ENCODE data around the gene SPTBN1. TPM values are rescaled to one million over a fixed set of nuclear protein-coding genes. Genes with fewer than 3 reads are reported as not detected.

SPTBN1 gene
- total and polyA plus RNA-seq, 3 experiments from 2014 or later = 38.4 to 49.2 (median 38.5) TPM

DNA sequence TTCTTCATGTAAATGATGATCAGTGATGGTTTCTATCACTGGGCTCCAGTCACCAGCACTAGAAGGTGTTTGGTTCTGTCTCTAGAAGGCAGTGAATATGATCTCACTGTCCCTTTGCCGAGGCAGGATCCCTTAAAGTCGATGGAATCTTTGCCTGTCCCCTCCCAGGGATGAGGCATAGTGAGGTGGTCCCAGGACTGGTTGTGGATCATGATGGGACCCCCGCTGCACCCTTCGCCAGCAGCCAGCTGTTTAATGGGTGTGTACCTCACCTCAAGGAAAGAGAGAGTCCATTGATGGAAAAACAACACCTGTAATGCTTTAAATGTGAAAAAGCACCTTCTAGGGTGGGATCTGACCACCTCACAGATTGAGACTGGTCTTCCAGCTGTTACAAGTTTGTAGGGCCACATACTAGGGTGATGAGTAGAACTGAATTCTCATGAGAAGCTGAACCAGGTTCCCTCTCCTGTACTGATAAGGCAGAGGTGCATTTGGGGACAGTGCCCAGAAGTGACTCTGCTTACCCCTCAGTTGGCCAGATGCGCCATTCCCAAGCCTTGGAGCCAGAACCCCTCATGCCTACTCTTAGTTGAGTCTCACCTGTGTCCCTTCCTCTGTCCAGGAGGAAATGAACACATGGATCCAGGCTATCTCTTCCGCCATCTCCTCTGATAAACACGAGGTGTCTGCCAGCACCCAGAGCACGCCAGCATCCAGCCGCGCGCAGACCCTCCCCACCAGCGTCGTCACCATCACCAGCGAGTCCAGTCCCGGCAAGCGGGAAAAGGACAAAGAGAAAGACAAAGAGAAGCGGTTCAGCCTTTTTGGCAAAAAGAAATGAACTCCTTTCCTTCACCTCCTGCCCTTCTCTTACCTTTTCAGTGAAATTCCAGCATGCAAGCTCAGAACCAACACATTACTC lies 211.9 kb downstream of the SPTBN1 start:
- no peak overlapping the region for H3K4me3 ChIP-seq (ENCODE audit: low read length)
- Mint-ChIP-seq H3K27me3 (peaks cover 0 to 1% of the 10 kb centered on the region in 2 donors), H3K27ac (peak overlapping the region in 3 of 8 donors; percentile 9 to 67 (median 29)), H3K4me1 (peaks cover 4 to 17% (median 5%) of the 10 kb centered on the region in 3 donors), H3K4me3 (peak overlapping the region in 1 of 7 donors; percentile 43), H3K9me3 (no peaks in the 10 kb centered on the region), H3K36me3 (peaks cover 30 to 81% (median 34%) of the 10 kb centered on the region in 3 donors)
- CTCF ChIA-PET = interaction anchor here (0.6 kb wide), 1 partner anchor 865 kb away, joined by 3 read pairs; no protein-coding TSS in a partner anchor
- no peak for DNase-seq
- H3K36me3 ChIP-seq (ENCODE audit: insufficient read depth, low read length) = peaks cover 24% of the 10 kb centered on the region
- H3K4me1 ChIP-seq (ENCODE audit: insufficient read depth, low read length) = no peaks in the 10 kb centered on the region
- H3K27ac ChIP-seq (ENCODE audit: low read depth, low read length) = no peak overlapping the region
- H3K27me3 ChIP-seq (ENCODE audit: insufficient read depth, low read length, poor library complexity, severe bottlenecking) = no peaks in the 10 kb centered on the region
- H3K9me3 ChIP-seq (ENCODE audit: low read length) = no peaks in the 10 kb centered on the region
- POLR2A ChIA-PET = no interaction called here

DNA sequence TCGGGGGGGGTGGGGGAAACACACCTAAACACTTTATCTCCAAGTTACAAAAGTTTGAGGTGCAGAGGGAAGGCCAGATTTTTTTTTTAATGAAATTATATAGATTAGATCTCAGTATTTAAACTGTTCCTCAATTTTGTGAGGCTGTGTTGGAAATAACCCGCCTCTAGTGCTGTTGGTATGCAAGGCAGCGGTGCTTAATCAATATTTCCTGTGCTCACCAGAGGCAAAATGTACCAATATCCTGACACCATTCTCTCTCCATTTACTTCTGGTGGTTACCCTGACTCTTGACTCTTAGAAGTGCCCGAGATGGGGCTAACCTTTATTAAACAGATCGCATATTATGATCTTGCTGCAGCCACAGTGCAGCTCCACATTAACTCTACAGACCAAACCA lies 212.6 kb downstream of the SPTBN1 start:
- Histone ChIP-seq H3K27me3 (ENCODE audit: insufficient read depth, low read length, poor library complexity, severe bottlenecking) (no peaks in the 10 kb centered on the region), H3K27ac (ENCODE audit: low read depth, low read length) (no peak overlapping the region), H3K4me3 (ENCODE audit: low read length) (no peak overlapping the region), H3K4me1 (ENCODE audit: insufficient read depth, low read length) (no peaks in the 10 kb centered on the region), H3K9me3 (ENCODE audit: low read length) (no peaks in the 10 kb centered on the region), H3K36me3 (ENCODE audit: insufficient read depth, low read length) (peaks cover 22% of the 10 kb centered on the region)
- DNase-seq = no peak
- POLR2A ChIA-PET = no interaction called here
- CTCF ChIA-PET = interaction anchor here (0.6 kb wide), 1 partner anchor 866 kb away, joined by 3 read pairs; no protein-coding TSS in a partner anchor
- Mint-ChIP-seq H3K27me3 (peaks cover 0 to 1% of the 10 kb centered on the region in 2 donors), H3K36me3 (peaks cover 30 to 74% (median 31%) of the 10 kb centered on the region in 3 donors), H3K4me1 (peaks cover 7 to 23% (median 9%) of the 10 kb centered on the region in 3 donors), H3K27ac (peak overlapping the region in 2 of 8 donors; percentile 54 to 70), H3K9me3 (no peaks in the 10 kb centered on the region), H3K4me3 (no peak overlapping the region)

DNA sequence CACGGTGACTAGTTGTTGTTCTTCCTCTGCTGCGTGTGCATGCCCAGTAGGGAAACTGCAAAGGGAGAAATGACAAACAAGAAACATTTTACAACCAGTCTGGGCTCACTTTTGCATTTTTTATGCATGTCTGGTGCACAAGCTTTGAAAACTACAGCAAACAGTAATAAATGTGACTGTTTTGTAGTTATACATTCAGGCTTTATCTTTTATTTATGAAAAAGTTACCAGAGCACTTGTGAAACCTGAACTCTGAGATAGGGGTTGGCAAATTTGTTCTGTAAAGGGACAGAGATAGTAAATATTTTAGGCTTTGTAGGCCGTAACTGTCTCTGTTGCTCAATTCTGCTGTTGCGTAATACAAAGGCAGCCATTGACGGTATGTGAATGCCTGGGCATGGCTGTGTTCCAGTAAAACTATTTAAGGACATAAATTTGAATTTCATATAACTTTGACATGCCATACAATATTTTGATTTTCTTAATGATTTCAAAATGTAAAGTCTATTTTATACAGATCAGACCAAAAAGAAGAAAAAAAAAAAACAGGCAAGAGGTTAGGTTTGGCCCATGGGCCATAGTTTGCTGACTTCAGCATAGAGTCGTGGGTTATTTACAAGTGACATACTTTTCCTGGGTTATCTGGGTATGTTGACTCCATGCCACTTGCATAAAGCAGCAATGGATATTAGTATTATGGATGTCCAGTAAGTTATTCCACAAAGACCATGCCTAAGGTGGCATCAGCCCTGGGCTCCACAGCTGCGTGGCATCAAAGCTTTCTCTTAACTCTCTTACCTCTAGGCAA lies 213.8 kb downstream of the SPTBN1 start:
- H3K4me1 ChIP-seq (ENCODE audit: insufficient read depth, low read length) = no peaks in the 10 kb centered on the region
- ChIA-PET CTCF (no interaction called here), POLR2A (no interaction called here)
- no peak for DNase-seq
- H3K27me3 Mint-ChIP-seq = peaks cover 0 to 1% of the 10 kb centered on the region in 2 donors
- H3K4me3 ChIP-seq (ENCODE audit: low read length) = no peak overlapping the region
- no peaks in the 10 kb centered on the region for H3K27me3 ChIP-seq (ENCODE audit: insufficient read depth, low read length, poor library complexity, severe bottlenecking)
- peaks cover 7 to 18% (median 9%) of the 10 kb centered on the region in 3 donors for H3K4me1 Mint-ChIP-seq
- H3K9me3 ChIP-seq (ENCODE audit: low read length) = no peaks in the 10 kb centered on the region
- no peaks in the 10 kb centered on the region for H3K9me3 Mint-ChIP-seq
- H3K4me3 Mint-ChIP-seq = no peak overlapping the region
- peak overlapping the region in 3 of 8 donors; percentile 9 to 66 (median 60) for H3K27ac Mint-ChIP-seq
- H3K36me3 ChIP-seq (ENCODE audit: insufficient read depth, low read length) = peaks cover 22% of the 10 kb centered on the region
- H3K27ac ChIP-seq (ENCODE audit: low read depth, low read length) = no peak overlapping the region
- H3K36me3 Mint-ChIP-seq = peaks cover 23 to 62% (median 30%) of the 10 kb centered on the region in 3 donors

DNA sequence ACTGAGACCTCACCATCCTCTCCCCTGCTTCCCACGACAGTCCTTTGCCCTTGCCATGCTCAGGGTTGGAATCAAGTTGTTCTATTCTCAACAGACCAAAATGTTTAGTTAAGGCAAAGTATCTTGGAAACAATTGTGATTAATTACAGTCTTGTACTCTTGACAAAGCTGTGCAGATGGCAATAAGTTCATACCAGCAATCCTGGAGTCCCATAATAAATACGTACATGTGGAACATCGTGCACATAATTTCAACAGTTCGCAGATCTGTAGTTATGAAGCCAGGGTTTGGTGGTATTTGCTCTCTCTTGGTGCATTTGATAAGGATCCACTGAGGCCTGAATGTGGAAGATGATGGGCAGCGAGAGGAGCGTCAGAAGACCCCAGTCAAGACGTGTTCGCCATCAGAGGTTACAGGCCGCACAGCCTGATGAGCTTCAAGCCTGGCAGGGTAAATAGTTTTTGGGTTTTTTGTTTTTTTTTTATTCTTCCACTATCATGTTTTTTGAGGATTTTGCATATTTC lies 214.4 kb downstream of the SPTBN1 start:
- Mint-ChIP-seq H3K36me3 (peaks cover 20 to 56% (median 26%) of the 10 kb centered on the region in 3 donors), H3K9me3 (no peaks in the 10 kb centered on the region), H3K27me3 (peaks cover 0 to 1% of the 10 kb centered on the region in 2 donors), H3K4me1 (peaks cover 4 to 18% (median 6%) of the 10 kb centered on the region in 3 donors), H3K4me3 (no peak overlapping the region), H3K27ac (peak overlapping the region in 2 of 8 donors; percentile 2 to 66)
- Histone ChIP-seq H3K27me3 (ENCODE audit: insufficient read depth, low read length, poor library complexity, severe bottlenecking) (no peaks in the 10 kb centered on the region), H3K9me3 (ENCODE audit: low read length) (no peaks in the 10 kb centered on the region), H3K4me3 (ENCODE audit: low read length) (no peak overlapping the region), H3K4me1 (ENCODE audit: insufficient read depth, low read length) (no peaks in the 10 kb centered on the region), H3K36me3 (ENCODE audit: insufficient read depth, low read length) (peaks cover 22% of the 10 kb centered on the region), H3K27ac (ENCODE audit: low read depth, low read length) (no peak overlapping the region)
- ChIA-PET POLR2A (no interaction called here), CTCF (no interaction called here)
- DNase-seq = no peak

DNA sequence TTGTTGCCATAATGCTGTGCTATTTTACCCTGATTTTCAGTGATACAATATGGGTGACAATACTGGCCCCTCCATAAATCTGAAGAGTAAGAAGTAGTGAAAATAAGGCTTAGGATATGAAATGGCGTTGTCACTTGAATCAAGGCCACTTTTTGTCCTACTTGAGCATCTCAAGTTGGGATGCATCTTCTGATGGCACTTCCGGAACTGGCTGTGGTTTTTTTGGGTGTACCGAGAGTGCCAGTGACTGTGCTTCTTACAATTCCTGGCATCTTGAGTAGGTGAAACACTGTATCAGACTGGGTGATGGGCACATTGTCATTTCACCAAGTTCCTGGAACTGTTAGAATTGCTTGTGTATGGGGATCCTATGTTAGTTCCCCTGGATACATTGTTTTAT lies 214.9 kb downstream of the SPTBN1 start:
- Mint-ChIP-seq H3K27ac (peak overlapping the region in 1 of 8 donors; percentile 2), H3K9me3 (no peaks in the 10 kb centered on the region), H3K4me1 (peaks cover 3 to 18% (median 6%) of the 10 kb centered on the region in 3 donors), H3K36me3 (peaks cover 19 to 51% (median 25%) of the 10 kb centered on the region in 3 donors), H3K27me3 (peaks cover 0 to 1% of the 10 kb centered on the region in 2 donors), H3K4me3 (no peak overlapping the region)
- CTCF ChIA-PET = no interaction called here
- POLR2A ChIA-PET = no interaction called here
- Histone ChIP-seq H3K27me3 (ENCODE audit: insufficient read depth, low read length, poor library complexity, severe bottlenecking) (no peaks in the 10 kb centered on the region), H3K9me3 (ENCODE audit: low read length) (no peaks in the 10 kb centered on the region), H3K4me1 (ENCODE audit: insufficient read depth, low read length) (no peaks in the 10 kb centered on the region), H3K4me3 (ENCODE audit: low read length) (no peak overlapping the region), H3K27ac (ENCODE audit: low read depth, low read length) (no peak overlapping the region), H3K36me3 (ENCODE audit: insufficient read depth, low read length) (peaks cover 22% of the 10 kb centered on the region)
- DNase-seq = no peak

DNA sequence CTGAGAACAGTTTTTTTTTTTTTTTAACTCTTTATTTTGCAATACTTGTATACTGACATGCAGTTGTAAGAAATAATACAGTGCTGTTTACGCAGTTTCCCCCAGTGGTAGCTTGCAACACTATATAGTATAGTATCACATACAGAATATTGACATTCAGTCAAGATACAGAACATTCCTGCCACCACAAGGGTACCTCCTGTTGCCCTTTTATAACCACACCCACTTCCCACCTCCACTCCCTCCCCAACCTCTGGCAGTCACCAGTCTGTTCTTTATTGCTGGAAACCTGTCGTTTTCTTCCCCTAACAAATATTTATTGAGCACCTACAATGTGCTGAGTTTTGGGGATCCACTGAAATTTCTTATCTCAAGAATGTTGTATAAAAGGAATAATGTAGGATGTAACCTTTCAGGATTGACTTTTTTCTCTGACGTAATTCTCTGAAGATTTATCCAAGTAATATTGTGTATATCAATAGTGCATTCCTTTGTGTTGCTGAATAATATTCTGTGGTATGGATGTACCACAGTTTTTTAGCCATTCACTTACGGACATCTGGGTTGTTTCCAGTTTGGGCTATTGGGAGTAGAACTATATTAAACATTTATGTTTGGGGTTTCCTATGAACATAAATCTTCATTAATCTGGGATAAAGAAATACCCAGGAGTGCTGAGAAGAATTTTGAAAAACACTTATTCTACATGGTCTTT lies 215.9 kb downstream of the SPTBN1 start:
- POLR2A ChIA-PET = no interaction called here
- Histone ChIP-seq H3K9me3 (ENCODE audit: low read length) (no peaks in the 10 kb centered on the region), H3K27ac (ENCODE audit: low read depth, low read length) (no peak overlapping the region), H3K36me3 (ENCODE audit: insufficient read depth, low read length) (peaks cover 12% of the 10 kb centered on the region), H3K4me3 (ENCODE audit: low read length) (no peak overlapping the region), H3K27me3 (ENCODE audit: insufficient read depth, low read length, poor library complexity, severe bottlenecking) (no peaks in the 10 kb centered on the region), H3K4me1 (ENCODE audit: insufficient read depth, low read length) (no peaks in the 10 kb centered on the region)
- peaks cover 0 to 1% of the 10 kb centered on the region in 2 donors for H3K27me3 Mint-ChIP-seq
- CTCF ChIA-PET = no interaction called here
- no peak overlapping the region for H3K4me3 Mint-ChIP-seq
- H3K27ac Mint-ChIP-seq = no peak overlapping the region
- no peaks in the 10 kb centered on the region for H3K9me3 Mint-ChIP-seq
- peaks cover 1 to 18% (median 6%) of the 10 kb centered on the region in 3 donors for H3K4me1 Mint-ChIP-seq
- DNase-seq = no peak
- H3K36me3 Mint-ChIP-seq = peaks cover 19 to 41% (median 19%) of the 10 kb centered on the region in 3 donors

DNA sequence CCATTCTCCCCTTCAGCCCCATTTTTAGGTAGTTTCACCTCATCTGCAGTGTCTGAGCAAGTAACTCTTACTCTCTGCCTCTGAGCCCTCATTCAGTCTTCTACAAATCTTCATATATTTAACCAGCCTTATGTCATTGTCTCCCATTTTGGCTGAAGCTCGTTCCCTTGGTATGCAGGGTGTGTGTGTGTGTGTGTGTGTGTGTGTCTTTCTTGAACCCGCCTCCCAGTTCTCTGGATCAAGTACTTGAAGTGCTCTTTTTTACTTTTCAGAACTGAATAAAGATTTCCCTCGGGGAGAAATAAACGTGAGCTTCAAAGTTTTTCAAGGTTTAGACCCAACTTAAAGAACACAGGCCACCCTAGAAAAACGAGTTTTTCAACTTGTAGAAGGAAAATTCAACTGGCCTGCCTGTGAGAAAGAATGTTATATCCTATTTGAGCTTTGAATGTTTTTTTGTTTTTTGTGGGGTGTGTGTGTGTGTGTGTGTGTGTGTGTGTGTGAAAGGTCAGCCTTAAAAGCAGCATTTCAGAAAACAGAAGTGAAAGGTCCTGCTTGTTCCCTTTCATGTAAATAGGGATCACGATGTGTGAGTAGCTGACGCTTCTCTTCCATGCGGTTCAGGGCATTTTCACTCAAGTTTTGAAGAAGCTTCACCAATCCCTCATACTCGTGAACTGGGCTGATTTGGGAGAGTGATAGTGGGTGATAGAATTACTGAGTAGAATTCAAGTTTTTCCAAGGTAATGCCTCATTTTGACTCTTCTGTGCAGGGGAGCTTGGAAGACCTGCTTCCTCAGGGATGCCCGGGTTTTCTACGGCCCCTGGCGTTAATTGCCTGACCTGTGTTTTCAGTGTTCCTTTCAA lies 216.7 kb downstream of the SPTBN1 start:
- CTCF ChIA-PET = no interaction called here
- peak overlapping the region in 1 of 7 donors; percentile 44 for H3K4me3 Mint-ChIP-seq

More for the DNA sequence above, 216.7 kb downstream of the SPTBN1 start:
- POLR2A ChIA-PET = no interaction called here
- Histone ChIP-seq H3K27me3 (ENCODE audit: insufficient read depth, low read length, poor library complexity, severe bottlenecking) (no peaks in the 10 kb centered on the region), H3K4me3 (ENCODE audit: low read length) (no peak overlapping the region), H3K36me3 (ENCODE audit: insufficient read depth, low read length) (peaks cover 4% of the 10 kb centered on the region), H3K4me1 (ENCODE audit: insufficient read depth, low read length) (no peaks in the 10 kb centered on the region), H3K27ac (ENCODE audit: low read depth, low read length) (no peak overlapping the region), H3K9me3 (ENCODE audit: low read length) (no peaks in the 10 kb centered on the region)
- DNase-seq = no peak
- H3K27ac Mint-ChIP-seq = no peak overlapping the region
- peaks cover 1 to 4% of the 10 kb centered on the region in 2 donors for H3K27me3 Mint-ChIP-seq
- H3K36me3 Mint-ChIP-seq = peaks cover 15 to 33% (median 15%) of the 10 kb centered on the region in 3 donors
- H3K9me3 Mint-ChIP-seq = no peaks in the 10 kb centered on the region
- H3K4me1 Mint-ChIP-seq = peaks cover 1 to 18% (median 6%) of the 10 kb centered on the region in 3 donors
